Neural cell (in vitro differentiated cells): ENCODE measurements around the gene FOXL2. TPM values are rescaled to one million over a fixed set of nuclear protein-coding genes. Genes with fewer than 3 reads are reported as not detected.
A peak's percentile ranks its signal among the peaks of the same experiment; 100 is the strongest.

Experiments used
- H2AFZ ChIP-seq: fragments of 200-600, 300-800 bp; sonication (generic), shearing (Covaris generic); 2 replicates; pipeline ENCODE4 v1.6.0; 2014; ENCODE audit warnings: low read depth, mild to moderate bottlenecking, antibody characterized with exemption, low read length, moderate library complexity
- H3F3A ChIP-seq: fragments of 200-600 bp; shearing (Covaris generic); 2 replicates; pipeline ENCODE4 v1.6.1; 2016; ENCODE audit warnings: mild to moderate bottlenecking, moderate library complexity, mixed read lengths, antibody characterized with exemption, low read length; ENCODE audit not compliant: insufficient read depth, poor library complexity, severe bottlenecking
- H3K27ac ChIP-seq: fragments of 200-600, 300-800 bp; sonication (generic), shearing (Covaris generic); 2 replicates; pipeline ENCODE4 v1.5.1; 2014; ENCODE audit warnings: mild to moderate bottlenecking, low read length, moderate library complexity
- H3K27me3 ChIP-seq: fragments of 300-800, 200-600 bp; sonication (generic), shearing (Covaris generic); 2 replicates; pipeline ENCODE4 v1.6.0; 2014; ENCODE audit warnings: mild to moderate bottlenecking, low read depth, low read length, moderate library complexity; ENCODE audit not compliant: insufficient read depth
- H3K36me3 ChIP-seq: fragments of 300-800, 200-600 bp; sonication (generic), shearing (Covaris generic); 2 replicates; pipeline ENCODE4 v1.5.1; 2014; ENCODE audit warnings: mild to moderate bottlenecking, antibody characterized with exemption, low read length, moderate library complexity; ENCODE audit not compliant: insufficient read depth
- H3K4me2 ChIP-seq: fragments of 300-800, 200-600 bp; sonication (generic), shearing (Covaris generic); 2 replicates; pipeline ENCODE4 v1.6.0; 2014; ENCODE audit warnings: mild to moderate bottlenecking, low read length
- H3K4me3 ChIP-seq: fragments of 300-800, 200-600 bp; sonication (generic), shearing (Covaris generic); 2 replicates; pipeline ENCODE4 v1.5.1; 2014; ENCODE audit warnings: mild to moderate bottlenecking, low read length, moderate library complexity
- H3K79me2 ChIP-seq: fragments of 200-600 bp; shearing (Covaris generic); replicated peaks from 2 replicates; pipeline ENCODE4 v1.6.0; 2014; ENCODE audit warnings: mild to moderate bottlenecking, low read length, moderate library complexity; ENCODE audit not compliant: insufficient read depth
- H3K9ac ChIP-seq: fragments of 300-800, 200-600 bp; sonication (generic), shearing (Covaris generic); 2 replicates; pipeline ENCODE4 v1.6.1; 2016; ENCODE audit warnings: mild to moderate bottlenecking, low read length, mixed read lengths
- H3K9me2 ChIP-seq: fragments of 200-600 bp; shearing (Covaris generic); 2 replicates; pipeline ENCODE4 v1.6.1; 2016; ENCODE audit warnings: mild to moderate bottlenecking, low read length, mixed read lengths; ENCODE audit not compliant: insufficient read depth
- H3K9me3 ChIP-seq: fragments of 200-600, 300-800 bp; sonication (generic), shearing (Covaris generic); 2 replicates; pipeline ENCODE4 v1.6.1; 2016; ENCODE audit warnings: mild to moderate bottlenecking, mixed run types, low read length, moderate library complexity, mixed read lengths
- H4K20me1 ChIP-seq: fragments of 200-600 bp; shearing (Covaris generic); 2 replicates; pipeline ENCODE4 v1.6.1; 2016; ENCODE audit warnings: mild to moderate bottlenecking, mixed run types; ENCODE audit not compliant: insufficient read depth
- CTCF ChIP-seq: fragments of 450-650 bp; IDR thresholded peaks from 2 replicates; pipeline ENCODE4 v1.5.1; 2014; ENCODE audit warnings: antibody characterized with exemption, mild to moderate bottlenecking, moderate library complexity; ENCODE audit not compliant: poor library complexity, severe bottlenecking
- EP300 ChIP-seq: fragments of 450-650 bp; conservative IDR thresholded peaks from 2 replicates; pipeline ENCODE4 v1.6.1; 2014; ENCODE audit warnings: antibody characterized with exemption, mild to moderate bottlenecking, moderate library complexity; ENCODE audit not compliant: poor library complexity, severe bottlenecking
- EZH2 ChIP-seq: fragments of 200-600, 300-800 bp; shearing (Covaris generic), sonication (generic); IDR thresholded peaks from 2 replicates; pipeline ENCODE4 v1.6.1; 2014; ENCODE audit warnings: antibody characterized with exemption, low read length, borderline replicate concordance, mild to moderate bottlenecking; ENCODE audit not compliant: insufficient read depth, poor library complexity, severe bottlenecking
- MXI1 ChIP-seq: fragments of 450-650 bp; conservative IDR thresholded peaks from 2 replicates; pipeline ENCODE4 v1.6.1; 2014; ENCODE audit warnings: antibody characterized with exemption, mild to moderate bottlenecking; ENCODE audit not compliant: poor library complexity, severe bottlenecking
- POLR2AphosphoS5 ChIP-seq: IDR thresholded peaks from 2 replicates; pipeline ENCODE4 v1.6.1; 2012
- RAD21 ChIP-seq: fragments of 450-650 bp; conservative IDR thresholded peaks from 2 replicates; pipeline ENCODE4 v1.6.1; 2014; ENCODE audit warnings: antibody characterized with exemption, mild to moderate bottlenecking, moderate library complexity
- REST ChIP-seq: IDR thresholded peaks from 2 replicates; pipeline ENCODE4 v1.6.1; 2012; ENCODE audit warnings: borderline replicate concordance
- SMC3 ChIP-seq: fragments of 450-650 bp; conservative IDR thresholded peaks from 2 replicates; pipeline ENCODE4 v1.6.1; 2014; ENCODE audit warnings: antibody characterized with exemption, mild to moderate bottlenecking, moderate library complexity; ENCODE audit not compliant: poor library complexity
- TAF1 ChIP-seq: IDR thresholded peaks from 2 replicates; pipeline ENCODE4 v1.6.1; 2012; ENCODE audit warnings: low read depth
- polyA plus RNA-seq: library from polyadenylated mRNA; depleted of rRNA; stranded (reverse); fragments of >200 nt; gene quantifications from 2 replicates; pipeline ENCODE4 v1.2.3, GENCODE V29; 2014

The FOXL2 gene
- polyA plus RNA-seq, 1 donor from 2014 or later = not detected

- Histone ChIP-seq H3K4me3 (peak overlapping the region; percentile 70), H3K4me2 (peak overlapping the region; percentile 45), H3K9ac (no peak overlapping the region), H3K79me2 (no peaks in the 10 kb centered on the region), H3K36me3 (no peaks in the 10 kb centered on the region), H2AFZ (no peak overlapping the region), H4K20me1 (no peaks in the 10 kb centered on the region), H3K9me2 (no peaks in the 10 kb centered on the region), H3F3A (no peaks in the 10 kb centered on the region), H3K27ac (no peak overlapping the region), H3K9me3 (no peaks in the 10 kb centered on the region), H3K27me3 (peaks cover 80% of the 10 kb centered on the region)
- TF ChIP-seq RAD21 (peak; percentile 69), CTCF (peak; percentile 96), POLR2AphosphoS5 (no peak), EZH2 (no peak), EP300 (no peak), REST (no peak), SMC3 (peak; percentile 86), TAF1 (no peak), MXI1 (peak; percentile 53)
Measured at GRCh38 chr3:138935863-138936740, 10.8 kb downstream of the FOXL2 start.

DNA sequence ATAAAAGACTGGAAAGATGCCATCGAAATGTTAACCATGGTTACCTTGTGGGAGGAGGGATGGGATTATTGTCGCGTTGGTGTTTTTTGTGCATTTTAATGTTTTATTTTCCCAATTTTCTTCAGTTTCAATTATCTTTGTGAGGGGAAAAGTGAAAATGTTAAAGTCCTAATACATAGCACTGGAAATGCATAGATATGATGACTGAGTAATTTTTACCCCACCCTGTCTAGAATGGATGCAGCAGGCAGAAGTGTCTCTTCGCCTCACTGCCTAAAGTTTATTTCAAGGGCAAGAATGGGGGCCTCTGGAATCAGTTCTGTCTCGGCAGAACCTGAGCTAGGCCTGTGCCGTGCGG, 11.5 kb downstream of the FOXL2 start:
- Histone ChIP-seq H3K4me3 (peak overlapping the region; percentile 70), H3K27ac (no peak overlapping the region), H3K9me3 (no peaks in the 10 kb centered on the region), H3K36me3 (no peaks in the 10 kb centered on the region), H2AFZ (no peak overlapping the region), H4K20me1 (no peaks in the 10 kb centered on the region), H3F3A (no peaks in the 10 kb centered on the region), H3K79me2 (no peaks in the 10 kb centered on the region), H3K9me2 (no peaks in the 10 kb centered on the region), H3K9ac (no peak overlapping the region), H3K4me2 (no peak overlapping the region), H3K27me3 (peaks cover 74% of the 10 kb centered on the region)
- no peak for TF ChIP-seq RAD21
- TF ChIP-seq EP300 = no peak
- no peak for TF ChIP-seq MXI1
- TF ChIP-seq EZH2 = no peak
- no peak for TF ChIP-seq CTCF
- no peak for TF ChIP-seq REST
- TF ChIP-seq TAF1 = no peak
- TF ChIP-seq POLR2AphosphoS5 = no peak
- TF ChIP-seq SMC3 = no peak
